T47D (cell line): Measurements from ENCODE around the gene BANK1.

ENCODE experiments used
- DNase-seq, 2 experiments: peaks; one replicate each; pipeline versions ENCODE4 v3.0.0 to v3.0.0-alpha.2; 2011 to 2012; ENCODE audit warnings: low read depth in 1 of 2, low spot score in 1 of 2
- JUND ChIP-seq: IDR thresholded peaks from 2 replicates; pipeline ENCODE4 v1.6.1; 2012; ENCODE audit warnings: low read depth
- in situ Hi-C: cut with HindIII; loops from 2 replicates; pipeline ENCODE4 v1.10.0; 2016; ENCODE audit warnings: low sequenced_read_pairs, low pct_unique_long_range_greater_than_20kb

Gene BANK1

DNA sequence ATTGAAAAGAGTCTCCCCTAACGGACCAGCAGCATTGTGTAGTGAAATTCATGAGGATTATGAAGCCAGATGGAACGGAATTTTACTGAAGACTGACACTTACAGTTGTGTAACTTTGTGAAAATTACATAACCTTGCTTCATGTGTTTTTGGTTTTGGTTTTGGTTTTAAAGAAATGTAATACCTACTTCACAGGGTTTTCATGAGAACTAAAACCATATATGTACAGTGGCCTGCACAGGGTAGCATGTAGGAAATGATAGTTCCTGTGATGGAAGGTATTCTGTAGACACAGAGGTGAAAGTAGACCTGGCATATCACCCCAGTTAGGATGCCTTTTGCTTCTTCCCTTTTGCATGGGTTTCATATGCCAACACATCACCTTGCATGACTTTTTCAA is 247.0 kb downstream of the BANK1 start:
- TF ChIP-seq JUND, result no peak
- no peak for DNase-seq
- in situ Hi-C loops, result no loop called here

DNA sequence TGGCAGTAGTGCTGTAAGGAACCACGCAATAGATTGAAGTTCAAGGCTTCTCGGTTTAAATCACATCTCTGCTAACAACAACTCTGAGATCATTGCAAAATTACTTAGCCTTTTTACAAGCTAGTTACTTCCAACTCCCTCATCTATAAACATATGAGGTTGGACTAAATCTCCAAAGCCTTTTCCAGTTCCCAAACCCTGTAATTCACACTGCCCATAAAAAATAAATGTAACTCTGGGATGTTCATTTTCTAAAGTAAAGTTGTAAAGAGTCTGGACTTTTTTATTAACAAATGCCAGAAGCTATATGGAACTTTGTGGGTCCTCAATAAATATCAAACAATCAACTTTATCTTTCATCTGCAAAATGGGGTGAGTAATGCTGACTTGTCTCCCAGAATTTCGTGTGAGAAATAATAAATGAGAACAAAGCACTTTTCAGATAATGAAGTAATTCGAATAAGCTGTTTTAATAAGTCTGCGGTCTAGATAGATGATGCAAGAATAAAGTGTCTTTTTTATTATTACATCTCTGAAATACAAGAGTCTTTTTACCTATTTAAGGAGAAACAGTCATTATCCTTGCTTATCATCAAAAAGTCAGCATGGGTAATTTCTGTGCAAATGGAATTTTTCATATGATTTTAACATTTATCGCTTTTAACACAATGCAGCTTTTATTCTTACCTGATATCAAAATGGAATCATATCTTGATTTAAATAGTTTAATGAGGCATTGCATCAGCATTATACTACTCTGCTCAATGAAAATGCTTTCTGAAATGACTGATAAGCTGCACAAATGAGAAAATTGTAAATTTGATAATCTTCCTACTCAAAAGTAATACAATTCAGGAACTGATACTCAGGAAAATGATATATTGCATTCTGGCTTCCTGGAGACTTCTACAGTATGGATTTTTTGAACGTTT is 252.6 kb downstream of the BANK1 start:
- no peak for TF ChIP-seq JUND
- in situ Hi-C loops, result no loop called here
- DNase-seq, result no peak

DNA sequence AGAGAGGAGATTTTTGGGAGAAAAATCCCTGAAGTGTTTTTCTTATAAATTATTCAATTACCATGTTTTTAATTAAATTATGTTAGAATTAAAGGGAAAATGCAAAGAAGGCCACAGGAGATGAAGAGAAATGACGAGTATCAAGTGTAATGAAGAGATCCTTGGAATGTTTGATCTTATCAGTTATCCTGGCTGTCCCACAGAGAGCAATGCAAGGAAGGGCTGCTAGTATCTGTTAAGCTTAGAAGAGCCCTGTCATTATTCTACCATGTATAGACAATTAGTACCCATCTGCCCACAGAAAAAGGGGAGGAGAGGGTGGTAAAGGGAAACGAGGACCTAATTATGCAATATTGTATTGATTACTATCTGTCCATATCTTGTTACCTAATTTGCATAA is 257.1 kb downstream of the BANK1 start:
- in situ Hi-C loops, result no loop called here
- DNase-seq, result no peak
- TF ChIP-seq JUND, result no peak

DNA sequence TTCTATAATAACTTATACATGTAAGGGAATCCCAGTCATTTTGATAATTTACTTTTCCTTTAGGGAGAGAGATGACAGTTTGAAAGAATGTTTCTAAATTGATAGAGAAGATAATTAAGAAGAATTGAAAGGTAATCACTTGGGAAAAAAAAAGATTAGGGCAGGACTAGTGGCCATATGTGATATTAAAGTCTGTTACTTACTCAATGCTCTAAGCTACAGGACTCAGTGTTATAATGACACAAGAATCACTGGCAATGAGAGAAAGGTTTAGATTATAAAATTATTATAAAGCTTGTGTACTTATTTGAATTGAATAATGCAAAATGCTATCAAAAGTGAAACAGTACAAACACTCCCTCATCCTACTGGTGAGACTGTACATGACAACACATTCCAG is 265.3 kb downstream of the BANK1 start:
- no peak for TF ChIP-seq JUND
- DNase-seq, result no peak

DNA sequence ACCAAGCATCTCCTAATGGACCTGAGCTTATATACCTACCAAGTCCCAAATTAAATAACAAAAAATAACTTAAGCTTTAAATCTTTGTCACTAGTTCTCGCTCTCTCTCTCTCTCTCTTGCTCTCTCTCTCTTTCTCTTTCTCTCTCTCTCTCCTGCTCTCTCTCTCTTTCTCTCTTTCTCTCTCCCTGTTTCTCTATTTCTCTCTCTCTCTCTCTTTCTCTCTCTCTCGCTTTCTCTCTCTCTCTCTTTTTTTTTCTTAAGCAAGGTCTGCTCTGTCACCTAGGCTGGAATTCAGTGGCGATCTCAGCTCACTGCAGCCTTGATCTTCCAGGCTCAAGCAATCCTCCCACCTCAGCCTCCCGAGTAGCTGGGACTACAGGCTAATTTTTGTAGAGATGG is 266.6 kb downstream of the BANK1 start:
- DNase-seq, result no peak
- in situ Hi-C loops, result no loop called here
- TF ChIP-seq JUND, result no peak

More for the DNA sequence above, 265.3 kb downstream of the BANK1 start:
- in situ Hi-C loops, result no loop called here

DNA sequence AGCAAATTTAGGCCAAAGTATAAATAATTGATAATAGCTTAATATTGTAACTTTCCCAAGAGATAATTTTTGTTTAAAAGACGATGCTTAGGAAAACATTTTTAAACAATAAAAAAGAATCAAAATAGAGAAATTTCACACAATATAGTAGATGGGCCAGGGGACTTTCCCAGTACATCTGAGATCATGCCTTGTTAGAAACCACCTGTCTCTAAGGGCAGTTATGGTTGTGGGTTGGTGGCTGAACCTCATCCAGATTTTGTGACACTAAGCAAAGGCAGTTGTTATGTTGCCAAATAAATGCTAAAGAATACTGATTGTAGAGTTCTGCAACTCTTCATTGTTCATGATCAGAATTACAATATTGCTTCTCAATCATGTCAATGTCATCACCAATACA is 270.6 kb downstream of the BANK1 start:
- DNase-seq, result no peak
- in situ Hi-C loops, result no loop called here
- TF ChIP-seq JUND, result no peak

DNA sequence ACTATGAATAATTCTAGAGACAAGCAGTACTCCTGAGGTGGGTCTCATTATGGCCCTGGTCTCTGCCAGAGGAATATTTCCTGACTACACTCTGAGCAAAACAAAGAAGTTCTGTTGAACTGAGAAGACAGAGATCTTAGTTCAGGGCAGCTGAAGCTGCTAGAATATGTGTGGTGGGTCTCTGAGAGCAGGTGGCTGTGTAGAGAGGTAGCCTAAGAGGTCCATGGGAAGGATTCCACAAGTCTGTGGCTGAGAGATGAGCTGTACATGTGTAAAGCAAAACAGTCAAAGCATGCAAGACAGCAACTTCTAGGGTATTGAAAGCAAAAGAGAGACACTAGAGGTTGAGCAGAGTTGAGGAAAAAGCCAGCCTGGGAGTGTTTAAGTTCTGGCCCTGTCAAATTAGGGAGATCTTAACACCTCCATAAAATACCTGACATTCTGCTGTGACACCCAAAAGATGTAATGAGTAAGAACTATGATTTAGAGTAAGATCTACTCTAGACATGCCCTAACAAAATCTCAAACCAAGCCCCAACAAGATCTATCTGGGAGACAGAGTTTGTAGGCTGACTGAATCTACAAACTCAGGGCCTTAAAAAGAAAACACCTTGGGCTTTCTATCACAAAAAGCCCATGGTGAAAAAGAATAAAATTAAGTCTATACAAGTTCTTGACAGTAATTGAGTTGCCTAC is 274.4 kb downstream of the BANK1 start:
- in situ Hi-C loops, result no loop called here
- DNase-seq, result no peak
- no peak for TF ChIP-seq JUND

DNA sequence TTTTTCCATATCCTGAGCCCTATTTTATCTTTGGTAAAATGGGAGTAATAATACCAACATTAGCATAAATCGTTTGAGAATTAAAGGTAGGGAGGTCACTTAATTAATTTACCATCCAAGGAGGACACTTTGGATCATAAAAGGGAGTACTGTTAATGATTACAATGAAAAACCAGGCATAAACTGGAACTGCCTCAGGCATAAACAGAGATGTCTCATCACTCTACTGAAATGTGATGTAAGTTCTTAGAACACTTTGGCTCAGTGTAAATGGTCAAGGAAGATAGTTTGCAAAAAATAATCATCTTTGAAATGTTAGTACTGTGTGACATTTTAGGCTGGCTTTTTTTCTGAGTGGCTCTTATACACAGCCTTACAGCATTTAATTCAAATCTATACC is 286.1 kb downstream of the BANK1 start:
- in situ Hi-C loops, result no loop called here
- no peak for TF ChIP-seq JUND
- DNase-seq, result no peak

DNA sequence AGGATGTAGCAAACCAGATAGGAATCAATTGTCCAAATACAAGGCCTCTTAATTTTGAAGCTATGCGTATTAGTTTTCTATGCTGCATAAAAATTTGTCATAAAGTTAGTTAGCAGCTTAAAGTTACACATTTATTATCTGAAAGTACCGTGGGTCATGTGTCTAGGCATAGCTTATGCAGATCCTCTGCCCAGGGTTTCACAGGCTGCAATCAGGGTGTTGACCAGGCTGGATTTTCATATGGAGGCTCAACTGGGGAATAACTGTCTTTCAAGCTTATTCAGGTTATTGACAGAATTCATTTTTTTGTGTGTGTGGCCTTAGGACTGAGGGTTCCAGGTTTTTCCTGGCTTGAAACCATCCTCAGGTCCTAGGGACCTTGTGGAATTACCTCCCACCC is 289.7 kb downstream of the BANK1 start:
- in situ Hi-C loops, result no loop called here
- no peak for DNase-seq
- no peak for TF ChIP-seq JUND

DNA sequence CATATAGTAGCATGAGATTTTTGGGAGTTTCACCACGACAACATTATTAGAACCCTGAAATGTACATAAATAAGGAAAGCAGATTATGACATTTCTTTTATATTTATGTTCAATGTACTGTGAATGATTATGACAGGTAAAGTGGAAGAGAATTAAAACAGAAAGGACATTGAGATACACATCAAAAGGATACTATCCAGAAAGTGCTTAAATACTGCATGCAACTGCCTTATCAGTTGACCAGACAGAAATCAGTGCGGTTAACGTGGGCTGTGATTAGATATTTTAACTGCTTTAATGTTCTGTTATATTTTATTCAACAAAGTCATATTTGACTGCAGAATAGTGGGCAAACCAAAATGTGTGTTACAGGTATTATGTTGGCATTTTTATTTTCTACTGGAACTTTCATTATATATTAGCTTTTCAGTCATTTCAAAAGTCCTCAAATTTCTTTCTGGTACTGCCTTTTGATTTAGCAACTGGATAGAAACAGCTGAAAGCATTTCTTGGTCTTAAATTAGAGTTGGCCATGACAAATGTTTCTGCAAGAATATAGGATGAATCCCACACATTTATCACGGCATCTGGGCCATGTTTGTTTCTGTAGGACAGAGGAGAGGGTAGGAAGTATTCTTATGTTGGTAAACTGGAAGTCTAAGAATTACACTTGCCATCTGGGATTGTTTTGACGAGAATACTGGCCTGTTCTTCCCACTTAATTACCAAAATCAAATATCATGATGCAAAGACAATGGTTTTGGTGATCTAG is 299.5 kb downstream of the BANK1 start:
- no peak for DNase-seq
- in situ Hi-C loops, result no loop called here
- no peak for TF ChIP-seq JUND

DNA sequence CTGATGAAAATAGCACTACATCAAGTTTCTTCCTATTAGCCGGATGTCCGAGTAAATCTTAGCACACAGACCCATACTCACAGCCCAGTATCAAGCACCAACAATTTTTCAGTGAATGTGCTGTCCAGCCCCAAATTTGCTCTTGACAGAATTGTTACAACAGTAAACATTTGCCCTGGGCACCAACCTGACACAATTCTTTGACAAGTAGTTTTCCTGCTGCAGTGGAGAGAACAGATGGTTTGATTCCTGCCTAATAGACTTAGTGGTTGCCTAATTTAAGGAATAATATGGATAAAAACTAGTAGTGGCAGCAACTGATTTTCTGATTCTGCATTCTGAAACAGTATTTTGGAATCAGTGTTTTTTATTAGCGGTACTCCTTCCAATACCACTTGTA is 301.1 kb downstream of the BANK1 start:
- in situ Hi-C loops, result no loop called here
- DNase-seq, result no peak
- no peak for TF ChIP-seq JUND

DNA sequence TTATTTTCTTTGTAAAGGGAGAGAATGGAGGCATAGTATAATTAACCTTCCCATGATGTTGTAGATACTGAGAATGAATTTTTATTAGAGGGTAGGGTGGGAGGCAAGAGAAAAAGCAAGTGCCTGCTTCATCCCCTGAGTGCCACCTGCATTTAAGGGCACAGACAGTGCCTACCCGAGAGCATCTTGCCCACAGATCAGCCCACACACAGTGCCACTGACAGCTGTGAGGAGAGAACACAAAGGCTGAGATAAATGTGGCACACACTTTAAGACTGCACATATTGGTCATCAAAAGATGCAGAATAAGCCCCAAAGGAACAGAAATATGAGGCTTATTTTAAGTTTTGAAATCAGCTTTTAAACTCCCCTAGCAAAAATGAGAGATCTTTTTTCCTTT is 304.0 kb downstream of the BANK1 start:
- no peak for TF ChIP-seq JUND
- no peak for DNase-seq
- in situ Hi-C loops, result no loop called here

DNA sequence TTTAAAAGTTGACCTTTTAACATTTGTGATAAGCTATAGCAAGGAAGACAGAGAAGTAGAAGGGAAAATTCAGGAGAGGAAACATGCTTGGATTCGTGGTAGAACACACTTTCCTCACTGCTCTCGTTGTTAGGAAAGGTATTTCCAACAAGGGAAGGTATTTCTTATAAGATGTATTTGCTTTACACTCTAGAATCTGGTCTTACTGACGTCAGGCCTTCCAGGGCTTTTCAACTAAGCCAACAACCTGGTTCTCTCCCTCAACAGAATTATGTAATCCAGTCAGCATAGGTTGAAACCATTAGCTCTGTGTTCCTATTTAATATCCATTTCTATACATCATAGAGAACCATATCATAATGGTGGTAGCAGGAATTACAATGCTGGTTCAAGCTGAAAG is 312.8 kb downstream of the BANK1 start:
- TF ChIP-seq JUND, result no peak
- DNase-seq, result no peak
- in situ Hi-C loops, result no loop called here
